ENCODE data around the gene MYH6. TPM values are rescaled to one million over a fixed set of nuclear protein-coding genes. Genes with fewer than 3 reads are reported as not detected.

MYH6 gene
- polyA plus RNA-seq, 3 donors = not detected

DNA sequence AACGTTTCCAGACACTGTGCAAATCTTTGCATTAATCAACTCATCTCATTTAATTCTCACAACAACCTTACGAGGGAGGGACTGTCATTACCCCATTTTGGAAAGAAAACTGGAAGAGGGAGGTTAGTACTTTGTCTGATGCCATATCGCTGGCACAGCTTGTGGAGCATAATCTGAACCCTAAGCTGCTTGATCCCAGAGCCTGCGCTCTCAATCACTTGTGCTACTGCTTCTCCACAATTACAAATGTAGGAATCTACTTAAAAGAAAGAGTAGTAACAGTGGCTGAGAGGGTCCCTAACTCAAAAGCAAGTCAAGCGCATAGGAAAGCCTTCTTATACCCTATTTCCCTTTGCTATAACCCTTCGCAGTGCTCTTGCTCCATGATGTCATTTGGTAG is 46.3 kb downstream of the MYH6 start:
- H3K9me3 ChIP-seq (replicated peaks in 1 of 2; ENCODE audit: control insufficient read depth in 1 of 2, insufficient read depth in 1 of 2, low read length in 2 of 2) = no peaks in the 10 kb centered on the region
- H3K27me3 Mint-ChIP-seq (ENCODE audit: low read depth in 3 of 3) = peaks cover 30 to 40% (median 38%) of the 10 kb centered on the region in 3 donors
- no peak for DNase-seq
- no peak overlapping the region for H3K4me3 Mint-ChIP-seq
- H3K27ac Mint-ChIP-seq = no peak overlapping the region
- no peaks in the 10 kb centered on the region for H3K4me1 ChIP-seq (ENCODE audit: control insufficient read depth in 1 of 2, insufficient read depth in 2 of 2, low read length in 2 of 2)
- peaks cover 2% of the 10 kb centered on the region for H3K4me1 Mint-ChIP-seq
- H3K79me2 ChIP-seq (ENCODE audit: insufficient read depth, low read length) = no peaks in the 10 kb centered on the region
- 100% methylated on average over 1 of the region's 6 CpGs for WGBS (ENCODE audit: insufficient coverage)
- H3K4me2 ChIP-seq (replicated peaks; ENCODE audit: extremely low read depth, low read length, poor library complexity, severe bottlenecking) = no peak overlapping the region
- no peak overlapping the region for H3K9ac ChIP-seq (ENCODE audit: insufficient read depth, low read length, poor library complexity, severe bottlenecking)
- H3K4me3 ChIP-seq (replicated peaks in 1 of 3; ENCODE audit: low read depth in 2 of 3, low read length in 3 of 3) = no peak overlapping the region
- H3K9me3 Mint-ChIP-seq = peaks cover 0 to 8% (median 0%) of the 10 kb centered on the region in 7 donors
- no peak overlapping the region for H2AFZ ChIP-seq (ENCODE audit: insufficient read depth, low read depth, low read length, poor library complexity, severe bottlenecking)
- H3K27ac ChIP-seq (ENCODE audit: low read depth in 1 of 2, low read length in 2 of 2) = no peak overlapping the region
- peaks cover 19 to 41% of the 10 kb centered on the region in 2 donors for H3K27me3 ChIP-seq (ENCODE audit: control insufficient read depth in 2 of 2, insufficient read depth in 2 of 2, low read length in 2 of 2)
- H3K36me3 Mint-ChIP-seq = peaks cover 0 to 2% of the 10 kb centered on the region in 2 donors
- no peaks in the 10 kb centered on the region for H4K20me1 ChIP-seq (ENCODE audit: insufficient read depth, low read length)
- H3K36me3 ChIP-seq (replicated peaks in 1 of 2; ENCODE audit: control insufficient read depth in 1 of 2, insufficient read depth in 2 of 2, low read length in 2 of 2) = no peaks in the 10 kb centered on the region
- TF ChIP-seq, protein P1, sequence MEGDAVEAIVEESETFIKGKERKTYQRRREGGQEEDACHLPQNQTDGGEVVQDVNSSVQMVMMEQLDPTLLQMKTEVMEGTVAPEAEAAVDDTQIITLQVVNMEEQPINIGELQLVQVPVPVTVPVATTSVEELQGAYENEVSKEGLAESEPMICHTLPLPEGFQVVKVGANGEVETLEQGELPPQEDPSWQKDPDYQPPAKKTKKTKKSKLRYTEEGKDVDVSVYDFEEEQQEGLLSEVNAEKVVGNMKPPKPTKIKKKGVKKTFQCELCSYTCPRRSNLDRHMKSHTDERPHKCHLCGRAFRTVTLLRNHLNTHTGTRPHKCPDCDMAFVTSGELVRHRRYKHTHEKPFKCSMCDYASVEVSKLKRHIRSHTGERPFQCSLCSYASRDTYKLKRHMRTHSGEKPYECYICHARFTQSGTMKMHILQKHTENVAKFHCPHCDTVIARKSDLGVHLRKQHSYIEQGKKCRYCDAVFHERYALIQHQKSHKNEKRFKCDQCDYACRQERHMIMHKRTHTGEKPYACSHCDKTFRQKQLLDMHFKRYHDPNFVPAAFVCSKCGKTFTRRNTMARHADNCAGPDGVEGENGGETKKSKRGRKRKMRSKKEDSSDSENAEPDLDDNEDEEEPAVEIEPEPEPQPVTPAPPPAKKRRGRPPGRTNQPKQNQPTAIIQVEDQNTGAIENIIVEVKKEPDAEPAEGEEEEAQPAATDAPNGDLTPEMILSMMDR (IDR thresholded peaks at IDR 0.05) = no peak
- intact Hi-C loops (cut with micrococcal nuclease) = no loop called here

DNA sequence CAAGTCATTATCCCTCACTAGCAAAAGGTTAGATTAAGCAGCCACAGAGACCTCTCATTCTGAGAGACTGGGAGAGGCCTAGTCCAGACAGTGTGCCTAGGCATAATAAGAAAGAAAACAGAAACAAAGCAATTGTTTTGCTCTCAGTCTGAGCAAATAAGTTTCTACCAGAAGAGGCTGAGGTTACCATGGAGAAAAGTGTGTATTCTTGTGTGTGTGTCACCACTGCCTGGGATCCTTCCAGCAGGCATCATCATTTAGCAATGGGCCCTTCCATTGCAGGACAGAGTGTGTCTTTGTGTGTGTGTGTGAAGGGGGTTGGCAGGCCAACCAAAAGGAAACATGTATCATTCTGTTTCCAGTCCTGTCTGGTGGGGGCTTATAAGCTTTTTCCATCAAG is 46.8 kb downstream of the MYH6 start:
- Histone ChIP-seq H3K9me3 (replicated peaks in 1 of 2; ENCODE audit: control insufficient read depth in 1 of 2, insufficient read depth in 1 of 2, low read length in 2 of 2) (no peaks in the 10 kb centered on the region), H2AFZ (ENCODE audit: insufficient read depth, low read depth, low read length, poor library complexity, severe bottlenecking) (no peak overlapping the region), H3K4me3 (replicated peaks in 1 of 3; ENCODE audit: low read depth in 2 of 3, low read length in 3 of 3) (no peak overlapping the region), H4K20me1 (ENCODE audit: insufficient read depth, low read length) (no peaks in the 10 kb centered on the region), H3K36me3 (replicated peaks in 1 of 2; ENCODE audit: control insufficient read depth in 1 of 2, insufficient read depth in 2 of 2, low read length in 2 of 2) (no peaks in the 10 kb centered on the region), H3K79me2 (ENCODE audit: insufficient read depth, low read length) (no peaks in the 10 kb centered on the region), H3K4me1 (ENCODE audit: control insufficient read depth in 1 of 2, insufficient read depth in 2 of 2, low read length in 2 of 2) (no peaks in the 10 kb centered on the region), H3K4me2 (replicated peaks; ENCODE audit: extremely low read depth, low read length, poor library complexity, severe bottlenecking) (no peak overlapping the region), H3K27ac (ENCODE audit: low read depth in 1 of 2, low read length in 2 of 2) (no peak overlapping the region), H3K27me3 (ENCODE audit: control insufficient read depth in 2 of 2, insufficient read depth in 2 of 2, low read length in 2 of 2) (peaks cover 19 to 36% of the 10 kb centered on the region in 2 donors), H3K9ac (ENCODE audit: insufficient read depth, low read length, poor library complexity, severe bottlenecking) (no peak overlapping the region)
- intact Hi-C loops (cut with micrococcal nuclease) = no loop called here
- TF ChIP-seq, protein P1 (IDR thresholded peaks at IDR 0.05) = no peak
- Mint-ChIP-seq H3K4me3 (no peak overlapping the region), H3K4me1 (peaks cover 2% of the 10 kb centered on the region), H3K36me3 (peaks cover 0 to 2% of the 10 kb centered on the region in 2 donors), H3K27me3 (ENCODE audit: low read depth in 3 of 3) (peaks cover 28 to 36% (median 34%) of the 10 kb centered on the region in 3 donors), H3K27ac (peak overlapping the region in 1 of 7 donors; percentile 4), H3K9me3 (peaks cover 0 to 7% (median 0%) of the 10 kb centered on the region in 7 donors)
- DNase-seq = no peak
